HT1080 (cell line): Measurements from ENCODE around the gene RITA1. TPM values are rescaled to one million over a fixed set of nuclear protein-coding genes. Genes with fewer than 3 reads are reported as not detected.

Source experiments
- small RNA-seq: library from RNA; depleted of rRNA; stranded (forward); fragments of <200 nt; gene quantifications from one replicate; pipeline ENCODE3, GENCODE V24; 2014
- total RNA-seq: library from RNA; depleted of rRNA; stranded (reverse); fragments of >200 nt; shearing (Covaris generic); gene quantifications from 2 replicates; pipeline ENCODE4 v1.2.3, GENCODE V29; 2014; rRNA removed

The RITA1 gene
- total RNA-seq, 1 experiment from 2014 or later, result 58.8 TPM

Small RNA genes lying within 50 kb of the gene (small RNA-seq; reads per million reads assigned to genes)
- not detected for gene MIR7106
- not detected for gene RF00019

Other genes starting within 250 kb of the RITA1 start
- 14.8 and 15.8 TPM in 2 replicates for gene OAS3, start 247.2 kb upstream of the RITA1 start, total RNA-seq
- gene OAS2, start 207.2 kb upstream of the RITA1 start, total RNA-seq, result 1.6 and 2.2 TPM in 2 replicates
- gene DTX1, start 129.0 kb upstream of the RITA1 start, total RNA-seq, result 0.05 TPM in 1 of 2 replicates, not detected in the other
- not detected in 2 replicates for gene RASAL1, start 50.0 kb upstream of the RITA1 start, total RNA-seq
- not detected in 2 replicates for gene CFAP73, start 36.0 kb upstream of the RITA1 start, total RNA-seq
- gene DDX54, start 243 bp upstream of the RITA1 start, total RNA-seq, result 85.1 and 86.1 TPM in 2 replicates
- gene TPCN1, start 35.7 kb downstream of the RITA1 start, total RNA-seq, result 10.2 and 12.1 TPM in 2 replicates
- 9.2 and 11.8 TPM in 2 replicates for gene SLC8B1, start 149.4 kb downstream of the RITA1 start, total RNA-seq
- 9.6 and 11.7 TPM in 2 replicates for gene PLBD2, start 172.9 kb downstream of the RITA1 start, total RNA-seq
- 0.11 TPM in 1 of 2 replicates, not detected in the other for gene SDS, start 218.2 kb downstream of the RITA1 start, total RNA-seq
- 3.9 TPM in 2 replicates for gene SDSL, start 236.7 kb downstream of the RITA1 start, total RNA-seq